HL-60/S4 treated with retinoic acid at 250 ng/mL for 4 days and 3 days (cell line): ENCODE data around the gene PDE11A.

Experiments used
- in situ Hi-C: fragments of 300-500 bp; cut with MboI; formaldehyde crosslinking; loops from 2 replicates; pipeline ENCODE4 v1.7.0; 2022; ENCODE audit warnings: low sequenced_read_pairs

The PDE11A gene

GRCh38 chr2:177676636-177677035 lies 395.9 kb downstream of the PDE11A start:
- in situ Hi-C loops: no loop called here

- in situ Hi-C loops: no loop called here
These were observed 396.8 kb downstream of the PDE11A start for GRCh38 chr2:177675825-177676224.

GRCh38 chr2:177675350-177675821 lies 397.2 kb downstream of the PDE11A start:
- in situ Hi-C loops: no loop called here

- in situ Hi-C loops: no loop called here
These were observed 398.7 kb downstream of the PDE11A start for GRCh38 chr2:177673602-177674595.

GRCh38 chr2:177671662-177672061 lies 400.9 kb downstream of the PDE11A start:
- in situ Hi-C loops: no loop called here

DNA sequence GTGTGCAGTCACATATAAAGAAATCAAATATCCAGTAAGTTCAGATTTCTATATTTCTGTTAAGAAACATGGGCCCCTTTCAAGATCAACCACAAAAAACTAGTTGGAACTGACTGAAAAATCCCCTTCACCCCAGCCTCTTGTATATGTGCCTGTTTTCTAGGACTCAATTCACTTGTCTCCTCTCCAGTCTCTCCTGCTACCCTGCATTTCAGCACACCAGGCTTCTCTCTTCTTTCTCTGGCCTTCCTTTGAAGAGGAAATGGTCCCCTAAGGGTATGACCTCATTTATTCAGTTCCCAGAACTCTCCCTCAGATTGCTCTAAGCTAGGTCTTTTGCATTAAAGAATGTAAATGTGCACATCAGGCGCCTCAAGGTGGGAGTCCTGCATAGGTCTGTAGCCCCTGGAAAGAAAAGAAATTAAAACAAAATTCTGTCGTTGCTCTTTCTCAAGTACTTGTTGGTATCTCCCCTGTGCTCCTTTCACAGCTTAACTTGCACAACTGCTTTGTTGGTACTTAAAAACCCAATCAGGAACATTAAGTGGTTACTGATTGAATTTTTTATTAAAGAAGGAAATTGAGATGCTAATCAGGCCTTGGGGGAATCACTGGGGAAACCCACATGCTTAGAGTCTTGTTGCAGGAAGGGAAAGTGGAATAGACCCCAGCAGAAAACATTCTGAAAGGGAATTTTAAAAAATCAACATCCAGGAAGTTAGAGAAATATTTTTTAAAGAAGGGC lies 401.6 kb downstream of the PDE11A start:
- in situ Hi-C loops: no loop called here

- in situ Hi-C loops: no loop called here
These were observed 402.8 kb downstream of the PDE11A start for GRCh38 chr2:177669625-177670330.

DNA sequence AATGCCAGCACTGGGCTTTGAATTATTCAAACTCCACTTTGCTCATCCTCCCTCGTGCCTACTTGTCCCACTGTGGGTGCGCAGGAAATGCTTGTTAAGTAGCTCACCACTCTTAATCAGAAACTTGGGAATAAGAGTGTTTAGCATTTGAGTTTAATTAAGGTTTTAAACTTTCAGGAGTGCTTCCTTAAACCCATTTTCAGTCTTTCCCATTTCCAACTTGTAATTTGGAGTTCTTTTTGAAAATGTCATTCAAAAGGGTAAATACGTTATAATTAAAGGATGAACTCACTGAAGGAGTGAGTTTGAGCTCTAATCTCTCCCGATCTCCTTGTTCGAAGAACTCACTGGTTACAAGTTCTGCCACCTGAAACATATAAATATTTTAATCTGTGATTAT lies 403.4 kb downstream of the PDE11A start:
- in situ Hi-C loops: no loop called here

DNA sequence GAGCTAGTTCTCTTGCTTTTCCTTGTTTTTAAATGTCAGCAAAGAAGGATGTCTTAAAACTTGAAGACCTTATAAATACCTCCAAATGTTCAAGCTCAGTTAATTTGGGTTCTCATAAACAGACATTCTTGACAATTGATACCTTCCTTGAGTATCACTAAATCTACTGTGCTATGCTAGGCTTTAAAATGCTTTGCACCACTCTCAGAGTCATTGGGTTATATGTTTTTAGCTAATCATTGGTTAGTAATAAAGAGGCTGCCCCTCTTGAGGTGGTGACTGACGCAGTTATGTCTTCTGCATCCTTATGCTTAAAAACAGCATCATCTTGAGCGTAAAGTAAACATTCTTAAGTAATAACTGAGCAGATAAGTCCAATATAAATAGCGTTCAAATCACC lies 404.0 kb downstream of the PDE11A start:
- in situ Hi-C loops: no loop called here

- in situ Hi-C loops: no loop called here
These were observed 405.0 kb downstream of the PDE11A start for GRCh38 chr2:177667626-177668025.

GRCh38 chr2:177666408-177666807 lies 406.2 kb downstream of the PDE11A start:
- in situ Hi-C loops: no loop called here

DNA sequence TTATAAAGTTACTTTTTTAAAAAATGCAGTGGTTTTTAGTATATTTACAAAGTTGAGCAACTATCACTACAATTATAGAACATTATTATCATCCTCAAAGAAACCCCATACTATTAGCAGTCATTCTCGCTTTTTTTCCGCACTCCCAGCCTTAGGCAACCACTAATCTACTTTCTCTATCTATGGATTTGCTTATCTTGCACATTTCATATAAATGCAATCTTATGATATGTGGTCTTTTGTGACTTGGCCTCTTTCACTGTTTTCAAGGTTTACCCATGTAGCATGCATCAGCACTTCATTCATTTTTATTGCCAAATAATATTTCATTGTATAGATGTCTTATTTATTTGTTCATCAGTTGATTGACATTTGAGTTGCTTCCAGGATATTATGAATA lies 406.6 kb downstream of the PDE11A start:
- in situ Hi-C loops: no loop called here

DNA sequence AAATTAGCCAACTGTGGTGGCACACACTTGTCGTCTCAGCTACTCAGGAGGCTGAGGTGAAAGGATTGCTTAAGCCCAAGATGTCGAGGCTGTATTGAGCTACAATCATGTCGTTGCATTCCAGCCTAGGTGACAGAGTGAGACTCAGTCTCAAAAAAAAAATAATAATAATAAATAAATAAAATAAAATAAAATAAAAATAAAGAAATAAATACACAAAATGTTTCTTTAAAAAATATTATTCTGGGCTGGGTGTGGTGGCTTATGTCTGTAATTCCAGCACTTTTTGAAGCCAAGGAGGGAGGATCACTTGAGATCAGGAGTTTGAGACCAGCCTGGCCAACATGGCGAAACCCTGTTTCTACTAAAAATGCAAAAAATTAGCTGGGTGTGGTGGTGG lies 407.2 kb downstream of the PDE11A start:
- in situ Hi-C loops: no loop called here

DNA sequence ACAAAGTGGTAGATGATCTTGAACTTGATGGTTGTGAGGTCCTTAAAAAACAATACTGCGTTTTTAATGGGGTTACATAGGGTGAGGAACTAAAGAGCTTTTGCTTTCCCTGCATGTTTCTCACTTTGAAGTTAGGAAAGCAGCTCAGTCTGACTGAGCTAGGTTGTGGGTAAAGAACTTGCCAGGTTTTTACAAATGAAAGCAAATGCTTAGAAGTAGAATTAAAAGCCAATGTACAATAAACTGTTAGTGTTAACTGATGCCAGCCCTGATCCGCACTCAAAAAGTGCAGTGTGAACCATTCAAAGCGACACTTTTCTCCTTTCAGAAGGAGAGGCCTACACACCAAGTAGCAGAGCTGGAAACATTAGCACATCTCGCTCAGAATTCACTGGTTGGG lies 409.7 kb downstream of the PDE11A start:
- in situ Hi-C loops: no loop called here

GRCh38 chr2:177660742-177661141 lies 411.8 kb downstream of the PDE11A start:
- in situ Hi-C loops: no loop called here

DNA sequence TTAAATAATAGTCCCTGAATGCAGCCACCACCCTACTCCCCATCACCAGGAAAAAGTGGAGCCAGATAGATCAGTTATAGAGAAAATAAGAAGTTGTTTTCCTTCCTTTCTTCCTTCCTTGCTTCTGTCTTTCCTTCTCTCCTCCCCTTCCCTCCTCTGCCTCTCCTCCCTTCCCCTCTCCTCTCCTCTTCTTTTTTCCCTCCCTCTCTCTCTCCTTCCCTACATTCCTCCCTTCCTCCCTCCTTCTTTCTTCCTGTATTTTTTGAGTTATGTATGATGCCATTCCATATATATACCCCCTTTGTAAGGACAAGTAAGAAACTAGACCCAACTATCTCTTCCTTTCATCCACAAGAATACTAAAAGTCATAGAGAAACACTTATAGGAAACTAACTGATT lies 414.3 kb downstream of the PDE11A start:
- in situ Hi-C loops: no loop called here

DNA sequence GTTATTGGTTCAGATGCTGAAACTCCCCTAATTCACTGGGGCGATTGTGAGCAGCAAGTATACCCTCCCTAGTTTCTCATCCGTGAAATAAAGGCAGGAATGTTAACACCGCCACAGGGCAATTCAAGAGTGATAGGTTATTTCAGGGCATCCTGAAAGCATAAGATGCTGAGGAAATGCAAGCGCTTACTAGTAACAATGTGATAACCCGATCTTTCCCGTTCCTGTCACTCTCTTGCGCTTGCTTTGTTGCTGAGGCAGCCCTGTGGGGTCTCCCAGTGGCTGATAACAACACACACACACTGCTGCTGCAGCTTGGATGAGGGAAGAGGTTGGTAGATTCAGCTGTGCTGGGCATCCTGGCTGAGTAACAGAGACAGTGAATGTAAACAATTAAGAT lies 420.7 kb downstream of the PDE11A start:
- in situ Hi-C loops: no loop called here

DNA sequence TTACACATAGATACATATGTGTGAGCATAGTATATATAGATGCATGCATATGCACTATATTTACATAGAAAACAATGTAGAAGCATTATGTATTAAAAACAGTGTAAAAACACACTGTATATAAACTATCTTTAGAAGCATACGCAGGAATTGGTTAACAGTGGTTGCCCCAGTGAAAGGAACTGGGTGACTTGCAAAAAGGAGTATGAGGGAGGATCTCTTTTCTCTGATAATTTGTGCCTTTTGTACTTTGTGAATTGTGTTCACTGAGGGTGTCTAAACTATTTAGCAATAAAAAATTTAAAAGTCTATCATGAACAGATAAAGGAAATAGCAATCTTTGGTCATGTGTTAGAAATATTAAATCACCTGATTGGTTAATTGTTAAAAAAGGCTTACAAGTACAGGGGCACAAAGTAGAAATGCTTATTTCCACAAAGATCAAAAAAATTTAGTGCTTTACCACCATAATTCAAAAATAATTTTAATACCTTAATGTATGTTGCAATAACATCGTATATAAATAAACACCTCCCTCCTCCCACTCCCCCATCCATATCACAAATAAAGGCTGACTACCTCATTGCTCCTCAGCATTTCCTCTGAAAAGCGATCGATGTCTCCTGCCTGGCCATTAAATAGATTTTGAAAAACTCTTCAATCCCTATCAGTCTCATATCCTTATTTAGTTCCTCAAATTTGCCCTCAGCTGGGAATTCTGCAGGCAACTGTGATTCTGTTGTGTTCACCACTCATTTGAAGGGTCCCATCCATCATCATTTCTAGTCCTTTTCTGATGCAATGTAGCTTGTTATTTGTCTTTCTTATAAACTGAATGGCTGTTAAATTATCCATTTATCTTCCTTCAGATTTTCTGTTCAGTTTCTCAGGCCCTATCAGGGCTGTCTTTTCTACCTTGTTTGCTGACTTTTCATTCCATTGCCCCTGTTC lies 422.7 kb downstream of the PDE11A start:
- in situ Hi-C loops: no loop called here

- in situ Hi-C loops: no loop called here
These were observed 425.8 kb downstream of the PDE11A start for GRCh38 chr2:177646791-177647190.

- in situ Hi-C loops: no loop called here
These were observed 426.3 kb downstream of the PDE11A start for GRCh38 chr2:177646241-177646640.
